Suprapubic skin (tissue), 4 donors: ENCODE data around the gene CFAP161. TPM values are rescaled to one million over a fixed set of nuclear protein-coding genes. Genes with fewer than 3 reads are reported as not detected.

Experiments used
- DNase-seq, 2 donors: peaks; one replicate each; pipeline ENCODE4 v3.0.0-alpha.2; 2019; ENCODE audit warnings: low spot score in 2 of 2
- H3K27ac ChIP-seq: fragments of 200-600 bp; sonication (generic); one replicate; pipeline ENCODE4 v1.5.1; 2019
- H3K27me3 ChIP-seq: fragments of 200-600 bp; sonication (generic); one replicate; pipeline ENCODE4 v1.5.1; 2019
- H3K36me3 ChIP-seq: fragments of 200-600 bp; sonication (generic); one replicate; pipeline ENCODE4 v1.5.1; 2019
- H3K4me1 ChIP-seq: fragments of 200-600 bp; sonication (generic); one replicate; pipeline ENCODE4 v1.5.1; 2019
- H3K4me3 ChIP-seq: fragments of 200-600 bp; sonication (generic); one replicate; pipeline ENCODE4 v1.5.1; 2019; ENCODE audit warnings: mild to moderate bottlenecking
- H3K9me3 ChIP-seq: fragments of 200-600 bp; sonication (generic); one replicate; pipeline ENCODE4 v1.5.1; 2019
- CTCF ChIP-seq, 2 donors: fragments of 200-600 bp in 1 of 2; fragments of 450-650 bp in 1 of 2; sonication (generic) in 1 of 2; IDR thresholded peaks; one replicate each; pipeline ENCODE4 v1.5.1; 2016 to 2019; ENCODE audit warnings: antibody characterized with exemption in 2 of 2, mild to moderate bottlenecking in 1 of 2, moderate library complexity in 1 of 2
- EP300 ChIP-seq: sonication (generic); formaldehyde crosslinking; IDR thresholded peaks from one replicate; pipeline ENCODE4 v1.6.1; 2017; ENCODE audit warnings: antibody characterized with exemption
- POLR2A ChIP-seq, 2 donors: fragments of 450-650 bp; IDR thresholded peaks; one replicate each; pipeline ENCODE4 v1.6.1; 2017; ENCODE audit warnings: antibody characterized with exemption in 2 of 2, mild to moderate bottlenecking in 2 of 2, moderate library complexity in 2 of 2
- POLR2AphosphoS5 ChIP-seq, 3 donors: sonication (generic); formaldehyde crosslinking; IDR thresholded peaks; one replicate each; pipeline ENCODE4 v1.6.1; 2017; ENCODE audit warnings: antibody characterized with exemption in 3 of 3
- WGBS: methylation state at CpG from one replicate; pipeline ENCODE4 v1.1.5; 2018; 5-methylcytosine and 5-hydroxymethylcytosine counted together
- total RNA-seq, 4 donors: library from RNA; depleted of rRNA; stranded (reverse); fragments of >200 nt; gene quantifications; one replicate each; pipeline ENCODE4 v1.1.0, GENCODE V29; 2016

The CFAP161 gene
- total RNA-seq, 4 donors from 2014 or later, result 2.3 TPM; not detected in 3

GRCh38 chr15:81095690-81096365 lies 38.2 kb upstream of the CFAP161 start:
- DNase-seq, result no peak
- WGBS, result 70% methylated on average over 10 of the region's 12 CpGs
- Histone ChIP-seq H3K9me3 (no peaks in the 10 kb centered on the region), H3K27me3 (peaks cover 8% of the 10 kb centered on the region), H3K36me3 (no peaks in the 10 kb centered on the region), H3K27ac (no peak overlapping the region), H3K4me3 (no peak overlapping the region), H3K4me1 (peaks cover 14% of the 10 kb centered on the region)
- no peak for TF ChIP-seq CTCF (IDR thresholded peaks at IDR 0.05)
- no peak for TF ChIP-seq POLR2AphosphoS5 (IDR thresholded peaks at IDR 0.05)
- TF ChIP-seq EP300, result no peak
- TF ChIP-seq POLR2A (IDR thresholded peaks at IDR 0.05), result no peak

DNA sequence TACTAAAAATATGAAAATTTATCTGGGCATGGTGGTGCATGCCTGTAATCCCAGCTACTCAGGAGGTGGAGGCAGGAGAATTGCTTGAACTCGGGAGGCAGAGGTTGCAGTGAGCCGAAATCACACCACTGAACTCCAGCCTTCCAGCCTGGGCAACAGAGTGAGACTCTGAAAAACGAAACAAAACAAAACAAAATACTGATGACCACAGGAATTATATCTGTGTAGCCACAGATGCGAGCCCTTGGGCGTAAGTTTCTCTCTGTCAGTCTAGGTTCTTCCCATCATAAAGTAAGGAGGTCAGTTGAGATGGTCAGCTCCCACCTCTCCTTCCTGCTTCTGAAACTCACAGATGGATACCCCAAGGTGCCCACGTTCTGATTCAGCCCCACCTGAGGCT lies 37.7 kb upstream of the CFAP161 start:
- Histone ChIP-seq H3K4me3 (no peak overlapping the region), H3K9me3 (no peaks in the 10 kb centered on the region), H3K4me1 (peaks cover 14% of the 10 kb centered on the region), H3K27ac (no peak overlapping the region), H3K27me3 (peaks cover 8% of the 10 kb centered on the region), H3K36me3 (no peaks in the 10 kb centered on the region)
- WGBS, result 86% methylated on average over 6 of the region's 6 CpGs
- DNase-seq, result no peak
- TF ChIP-seq CTCF (IDR thresholded peaks at IDR 0.05) (no peak), POLR2AphosphoS5 (IDR thresholded peaks at IDR 0.05) (no peak), POLR2A (IDR thresholded peaks at IDR 0.05) (no peak), EP300 (no peak)

DNA sequence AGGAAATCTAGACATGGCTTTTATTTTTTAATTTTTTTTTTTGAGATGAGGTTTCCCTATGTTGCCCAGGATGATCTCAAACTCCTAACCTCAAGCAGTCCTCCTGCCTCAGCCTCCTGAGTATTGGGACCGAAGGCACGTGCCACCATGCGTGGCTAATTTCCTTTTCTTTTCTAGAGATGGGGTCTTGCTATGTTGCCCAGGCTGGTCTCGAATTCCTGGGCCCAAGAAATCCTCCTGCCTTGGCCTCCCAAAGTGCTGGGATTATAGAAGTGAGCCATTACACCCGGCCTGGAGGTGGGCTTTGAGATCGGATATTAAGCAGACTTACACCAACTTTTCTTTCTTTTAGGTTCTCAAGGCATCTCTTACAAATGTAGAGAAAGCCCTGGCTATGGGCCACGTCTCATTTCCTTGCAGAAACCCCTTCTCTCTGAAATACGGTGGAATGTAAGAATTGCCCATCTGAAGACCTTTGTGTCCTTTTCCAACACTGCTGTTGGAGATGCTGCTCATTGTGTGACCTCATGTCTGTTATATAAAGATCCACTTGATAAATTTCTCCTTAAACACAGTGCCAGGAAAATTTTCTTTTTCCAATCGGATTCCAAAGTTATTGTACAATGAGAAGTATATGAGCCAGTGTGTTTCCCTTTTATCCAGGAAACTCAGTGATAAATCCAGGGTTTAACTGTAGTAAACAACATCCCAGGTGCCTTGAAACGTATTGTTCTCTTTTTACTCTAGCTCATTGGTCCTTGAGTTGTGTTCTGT lies 36.8 kb upstream of the CFAP161 start:
- Histone ChIP-seq H3K36me3 (no peaks in the 10 kb centered on the region), H3K4me3 (no peak overlapping the region), H3K9me3 (no peaks in the 10 kb centered on the region), H3K27me3 (peaks cover 8% of the 10 kb centered on the region), H3K4me1 (peaks cover 11% of the 10 kb centered on the region), H3K27ac (no peak overlapping the region)
- 77% methylated on average over 10 of the region's 10 CpGs for WGBS
- DNase-seq, result no peak
- no peak for TF ChIP-seq POLR2AphosphoS5 (IDR thresholded peaks at IDR 0.05)
- no peak for TF ChIP-seq POLR2A (IDR thresholded peaks at IDR 0.05)
- no peak for TF ChIP-seq EP300
- no peak for TF ChIP-seq CTCF (IDR thresholded peaks at IDR 0.05)

DNA sequence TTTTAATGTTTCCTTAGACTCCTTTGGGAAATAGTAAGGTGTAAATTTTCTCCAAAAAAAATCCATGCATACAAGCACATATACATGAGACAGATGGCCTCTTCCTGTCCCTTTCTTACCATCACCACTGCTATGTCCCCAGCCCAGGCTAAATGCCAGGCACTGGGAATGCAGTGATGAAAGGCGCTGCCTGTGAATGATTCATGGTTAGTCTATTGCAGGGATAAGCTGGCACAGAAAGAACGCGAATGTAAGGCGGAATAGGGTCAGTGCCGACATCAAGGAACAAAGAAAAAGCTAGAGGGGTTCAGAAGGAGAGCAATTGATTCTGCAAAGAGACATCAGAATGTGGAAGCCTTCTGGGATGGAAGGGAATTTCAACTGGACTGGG lies 36.2 kb upstream of the CFAP161 start:
- WGBS, result 53% methylated on average over 5 of the region's 5 CpGs
- Histone ChIP-seq H3K9me3 (no peaks in the 10 kb centered on the region), H3K27ac (no peak overlapping the region), H3K36me3 (no peaks in the 10 kb centered on the region), H3K4me1 (peaks cover 6% of the 10 kb centered on the region), H3K27me3 (peaks cover 8% of the 10 kb centered on the region), H3K4me3 (no peak overlapping the region)
- no peak for DNase-seq
- no peak for TF ChIP-seq POLR2A (IDR thresholded peaks at IDR 0.05)
- no peak for TF ChIP-seq POLR2AphosphoS5 (IDR thresholded peaks at IDR 0.05)
- TF ChIP-seq CTCF (IDR thresholded peaks at IDR 0.05), result no peak
- TF ChIP-seq EP300, result no peak

DNA sequence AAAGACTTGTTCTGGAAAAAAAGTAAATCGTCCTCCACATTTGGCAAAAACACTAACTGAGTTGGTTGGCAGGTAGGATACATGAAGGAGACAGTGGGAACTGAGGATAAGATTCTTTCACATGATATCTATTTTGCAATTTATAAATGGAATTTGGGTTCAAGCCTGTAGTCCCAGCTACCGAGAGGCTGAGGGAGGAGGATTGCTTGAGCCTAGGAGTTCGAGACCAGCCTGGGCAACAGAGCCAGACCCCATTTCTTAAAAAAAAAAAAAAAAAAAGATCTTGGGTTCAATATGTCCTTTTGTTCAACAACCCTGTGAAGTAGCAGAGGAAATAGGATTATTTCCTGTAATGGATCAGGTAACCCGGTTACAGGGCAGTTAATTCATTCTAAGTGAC lies 35.7 kb upstream of the CFAP161 start:
- DNase-seq, result no peak
- H3K4me3 ChIP-seq, result no peak overlapping the region
- peaks cover 8% of the 10 kb centered on the region for H3K27me3 ChIP-seq
- H3K9me3 ChIP-seq, result no peaks in the 10 kb centered on the region
- no peaks in the 10 kb centered on the region for H3K36me3 ChIP-seq
- 58% methylated on average over 4 of the region's 4 CpGs for WGBS
- peaks cover 6% of the 10 kb centered on the region for H3K4me1 ChIP-seq
- TF ChIP-seq EP300 (no peak), POLR2A (IDR thresholded peaks at IDR 0.05) (no peak), POLR2AphosphoS5 (IDR thresholded peaks at IDR 0.05) (no peak), CTCF (IDR thresholded peaks at IDR 0.05) (no peak)
- no peak overlapping the region for H3K27ac ChIP-seq
